Measurements from ENCODE around the gene F5.
"Not testable (repeated sequence)": the region's sequence is repeated elsewhere in the genome, so short reads cannot be mapped to it uniquely, and the experiment has no call there.

Gene F5

GRCh38 chr1:169548282-169548681 lies 38.0 kb downstream of the F5 start:
- no peaks in the 10 kb centered on the region for H3K27me3 ChIP-seq (replicated peaks; ENCODE audit: control insufficient read depth, insufficient read depth, low read length, poor library complexity, severe bottlenecking)
- H3K27ac ChIP-seq (ENCODE audit: insufficient read depth, low read length, poor library complexity, severe bottlenecking): no peak overlapping the region
- no peaks in the 10 kb centered on the region for H3K36me3 ChIP-seq (ENCODE audit: control insufficient read depth, insufficient read depth, low read length)
- H3K4me1 ChIP-seq (ENCODE audit: control insufficient read depth, insufficient read depth, low read length, poor library complexity, severe bottlenecking): no peaks in the 10 kb centered on the region
- no peak overlapping the region for H3K4me3 ChIP-seq (ENCODE audit: insufficient read depth, low read depth, low read length, poor library complexity, severe bottlenecking)
- no peak for DNase-seq
- no peaks in the 10 kb centered on the region for H3K9me3 ChIP-seq (ENCODE audit: control insufficient read depth, low read length)

- Histone ChIP-seq H3K36me3 (ENCODE audit: control insufficient read depth, insufficient read depth, low read length) (no peaks in the 10 kb centered on the region), H3K27me3 (replicated peaks; ENCODE audit: control insufficient read depth, insufficient read depth, low read length, poor library complexity, severe bottlenecking) (no peaks in the 10 kb centered on the region), H3K4me1 (ENCODE audit: control insufficient read depth, insufficient read depth, low read length, poor library complexity, severe bottlenecking) (no peaks in the 10 kb centered on the region), H3K27ac (ENCODE audit: insufficient read depth, low read length, poor library complexity, severe bottlenecking) (no peak overlapping the region), H3K4me3 (ENCODE audit: insufficient read depth, low read depth, low read length, poor library complexity, severe bottlenecking) (no peak overlapping the region), H3K9me3 (ENCODE audit: control insufficient read depth, low read length) (no peaks in the 10 kb centered on the region)
- peak; percentile 4 to 27 (median 6) for DNase-seq
Measured at GRCh38 chr1:169546087-169546995, 39.9 kb downstream of the F5 start.

GRCh38 chr1:169545472-169545871 lies 40.8 kb downstream of the F5 start:
- Histone ChIP-seq H3K4me3 (ENCODE audit: insufficient read depth, low read depth, low read length, poor library complexity, severe bottlenecking) (no peak overlapping the region), H3K4me1 (ENCODE audit: control insufficient read depth, insufficient read depth, low read length, poor library complexity, severe bottlenecking) (no peaks in the 10 kb centered on the region), H3K27ac (ENCODE audit: insufficient read depth, low read length, poor library complexity, severe bottlenecking) (no peak overlapping the region), H3K36me3 (ENCODE audit: control insufficient read depth, insufficient read depth, low read length) (no peaks in the 10 kb centered on the region), H3K27me3 (replicated peaks; ENCODE audit: control insufficient read depth, insufficient read depth, low read length, poor library complexity, severe bottlenecking) (no peaks in the 10 kb centered on the region), H3K9me3 (ENCODE audit: control insufficient read depth, low read length) (no peaks in the 10 kb centered on the region)
- DNase-seq: no peak

- Histone ChIP-seq H3K4me3 (ENCODE audit: insufficient read depth, low read depth, low read length, poor library complexity, severe bottlenecking) (no peak overlapping the region), H3K27ac (ENCODE audit: insufficient read depth, low read length, poor library complexity, severe bottlenecking) (no peak overlapping the region), H3K27me3 (replicated peaks; ENCODE audit: control insufficient read depth, insufficient read depth, low read length, poor library complexity, severe bottlenecking) (no peaks in the 10 kb centered on the region), H3K9me3 (ENCODE audit: control insufficient read depth, low read length) (no peaks in the 10 kb centered on the region), H3K4me1 (ENCODE audit: control insufficient read depth, insufficient read depth, low read length, poor library complexity, severe bottlenecking) (no peaks in the 10 kb centered on the region), H3K36me3 (ENCODE audit: control insufficient read depth, insufficient read depth, low read length) (no peaks in the 10 kb centered on the region)
- DNase-seq: no peak
Measured at GRCh38 chr1:169538998-169539871, 47.0 kb downstream of the F5 start.

GRCh38 chr1:169534653-169535052 lies 51.6 kb downstream of the F5 start:
- Histone ChIP-seq H3K9me3 (ENCODE audit: control insufficient read depth, low read length) (no peaks in the 10 kb centered on the region), H3K27ac (ENCODE audit: insufficient read depth, low read length, poor library complexity, severe bottlenecking) (no peak overlapping the region), H3K4me3 (ENCODE audit: insufficient read depth, low read depth, low read length, poor library complexity, severe bottlenecking) (no peak overlapping the region), H3K36me3 (ENCODE audit: control insufficient read depth, insufficient read depth, low read length) (no peaks in the 10 kb centered on the region), H3K4me1 (ENCODE audit: control insufficient read depth, insufficient read depth, low read length, poor library complexity, severe bottlenecking) (no peaks in the 10 kb centered on the region), H3K27me3 (replicated peaks; ENCODE audit: control insufficient read depth, insufficient read depth, low read length, poor library complexity, severe bottlenecking) (no peaks in the 10 kb centered on the region)
- DNase-seq: no peak

- H3K4me3 ChIP-seq (ENCODE audit: insufficient read depth, low read depth, low read length, poor library complexity, severe bottlenecking); H3K36me3 ChIP-seq (ENCODE audit: control insufficient read depth, insufficient read depth, low read length); H3K4me1 ChIP-seq (ENCODE audit: control insufficient read depth, insufficient read depth, low read length, poor library complexity, severe bottlenecking); DNase-seq; H3K27ac ChIP-seq (ENCODE audit: insufficient read depth, low read length, poor library complexity, severe bottlenecking); H3K27me3 ChIP-seq (replicated peaks; ENCODE audit: control insufficient read depth, insufficient read depth, low read length, poor library complexity, severe bottlenecking); H3K9me3 ChIP-seq (ENCODE audit: control insufficient read depth, low read length): not testable (repeated sequence)
Measured at GRCh38 chr1:169533528-169534190, 52.6 kb downstream of the F5 start.

GRCh38 chr1:169530448-169530847 lies 55.8 kb downstream of the F5 start:
- Histone ChIP-seq H3K4me1 (ENCODE audit: control insufficient read depth, insufficient read depth, low read length, poor library complexity, severe bottlenecking) (no peaks in the 10 kb centered on the region), H3K9me3 (ENCODE audit: control insufficient read depth, low read length) (no peaks in the 10 kb centered on the region), H3K4me3 (ENCODE audit: insufficient read depth, low read depth, low read length, poor library complexity, severe bottlenecking) (no peak overlapping the region), H3K27ac (ENCODE audit: insufficient read depth, low read length, poor library complexity, severe bottlenecking) (no peak overlapping the region), H3K27me3 (replicated peaks; ENCODE audit: control insufficient read depth, insufficient read depth, low read length, poor library complexity, severe bottlenecking) (no peaks in the 10 kb centered on the region), H3K36me3 (ENCODE audit: control insufficient read depth, insufficient read depth, low read length) (no peaks in the 10 kb centered on the region)
- no peak for DNase-seq

GRCh38 chr1:169529068-169529642 lies 57.1 kb downstream of the F5 start:
- no peak overlapping the region for H3K27ac ChIP-seq (ENCODE audit: insufficient read depth, low read length, poor library complexity, severe bottlenecking)
- no peaks in the 10 kb centered on the region for H3K9me3 ChIP-seq (ENCODE audit: control insufficient read depth, low read length)
- no peak overlapping the region for H3K4me3 ChIP-seq (ENCODE audit: insufficient read depth, low read depth, low read length, poor library complexity, severe bottlenecking)
- no peak for DNase-seq
- H3K27me3 ChIP-seq (replicated peaks; ENCODE audit: control insufficient read depth, insufficient read depth, low read length, poor library complexity, severe bottlenecking): no peaks in the 10 kb centered on the region
- H3K36me3 ChIP-seq (ENCODE audit: control insufficient read depth, insufficient read depth, low read length): no peaks in the 10 kb centered on the region
- no peaks in the 10 kb centered on the region for H3K4me1 ChIP-seq (ENCODE audit: control insufficient read depth, insufficient read depth, low read length, poor library complexity, severe bottlenecking)

- Histone ChIP-seq H3K36me3 (ENCODE audit: control insufficient read depth, insufficient read depth, low read length) (no peaks in the 10 kb centered on the region), H3K27ac (ENCODE audit: insufficient read depth, low read length, poor library complexity, severe bottlenecking) (no peak overlapping the region), H3K4me1 (ENCODE audit: control insufficient read depth, insufficient read depth, low read length, poor library complexity, severe bottlenecking) (no peaks in the 10 kb centered on the region), H3K27me3 (replicated peaks; ENCODE audit: control insufficient read depth, insufficient read depth, low read length, poor library complexity, severe bottlenecking) (no peaks in the 10 kb centered on the region), H3K9me3 (ENCODE audit: control insufficient read depth, low read length) (no peaks in the 10 kb centered on the region), H3K4me3 (ENCODE audit: insufficient read depth, low read depth, low read length, poor library complexity, severe bottlenecking) (no peak overlapping the region)
- DNase-seq: no peak
Measured at GRCh38 chr1:169528215-169529067, 57.8 kb downstream of the F5 start.

All from effector memory CD4-positive, alpha-beta T cell (primary cell).